ENCODE data around the gene ANKRD40CL. TPM values are rescaled to one million over a fixed set of nuclear protein-coding genes. Genes with fewer than 3 reads are reported as not detected.

Gene ANKRD40CL
- total and polyA plus RNA-seq, 9 donors: not detected

DNA sequence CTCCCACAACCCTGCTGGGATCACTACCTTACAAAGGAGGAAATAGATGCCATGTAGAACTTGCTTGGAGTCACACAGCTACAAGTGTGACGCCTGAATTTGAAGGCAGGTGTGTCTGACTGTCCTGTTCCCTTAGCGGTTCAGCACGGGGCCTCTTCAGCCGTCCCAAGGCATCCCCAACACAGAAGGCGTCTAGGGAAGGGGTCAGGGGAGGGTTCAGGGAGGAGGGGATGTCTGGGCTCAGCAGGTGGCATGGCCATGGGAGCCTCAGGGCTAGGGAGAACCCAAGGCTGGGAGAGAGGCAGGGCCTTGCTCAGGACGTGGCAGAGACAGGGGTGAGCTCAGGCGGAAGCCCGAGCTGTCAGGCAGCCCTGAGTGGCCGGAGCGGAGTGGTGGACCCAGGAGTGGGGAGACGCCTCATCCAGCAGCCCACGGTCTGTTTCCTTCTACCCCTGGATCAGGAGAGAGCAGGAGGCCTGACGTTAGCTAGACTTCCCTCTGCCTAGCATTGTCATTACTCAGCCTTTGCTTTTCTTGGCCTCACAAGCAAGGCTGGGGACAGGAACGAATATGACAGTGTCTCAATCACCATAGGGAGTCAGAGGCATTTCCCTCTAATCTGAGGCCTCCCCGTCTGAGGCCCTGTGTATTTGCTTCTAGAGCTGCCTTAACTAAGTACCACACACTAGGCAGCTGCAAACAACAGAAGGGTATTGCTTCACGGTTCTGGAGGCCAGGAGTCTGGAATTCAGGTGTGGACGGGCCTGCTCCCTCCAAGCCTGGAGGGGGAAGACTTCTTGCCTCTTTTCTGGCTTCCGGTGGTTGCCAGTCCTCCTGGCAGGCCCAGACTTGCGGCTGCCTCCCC lies 31.3 kb upstream of the ANKRD40CL start:
- intact Hi-C loops (cut with DNase I): no loop called here
- Histone ChIP-seq H3K27me3 (no peaks in the 10 kb centered on the region), H3K4me3 (no peak overlapping the region), H3K4me1 (ENCODE audit: insufficient read depth) (peaks cover 5% of the 10 kb centered on the region), H3K9me3 (no peaks in the 10 kb centered on the region), H3K27ac (peak overlapping the region in 1 of 2 donors; percentile 2), H3K36me3 (no peaks in the 10 kb centered on the region)
- no peak for DNase-seq
- 90 to 92% (median 92%) methylated on average over 19 of the region's 19 CpGs for WGBS, 3 donors
- TF ChIP-seq, protein P1, sequence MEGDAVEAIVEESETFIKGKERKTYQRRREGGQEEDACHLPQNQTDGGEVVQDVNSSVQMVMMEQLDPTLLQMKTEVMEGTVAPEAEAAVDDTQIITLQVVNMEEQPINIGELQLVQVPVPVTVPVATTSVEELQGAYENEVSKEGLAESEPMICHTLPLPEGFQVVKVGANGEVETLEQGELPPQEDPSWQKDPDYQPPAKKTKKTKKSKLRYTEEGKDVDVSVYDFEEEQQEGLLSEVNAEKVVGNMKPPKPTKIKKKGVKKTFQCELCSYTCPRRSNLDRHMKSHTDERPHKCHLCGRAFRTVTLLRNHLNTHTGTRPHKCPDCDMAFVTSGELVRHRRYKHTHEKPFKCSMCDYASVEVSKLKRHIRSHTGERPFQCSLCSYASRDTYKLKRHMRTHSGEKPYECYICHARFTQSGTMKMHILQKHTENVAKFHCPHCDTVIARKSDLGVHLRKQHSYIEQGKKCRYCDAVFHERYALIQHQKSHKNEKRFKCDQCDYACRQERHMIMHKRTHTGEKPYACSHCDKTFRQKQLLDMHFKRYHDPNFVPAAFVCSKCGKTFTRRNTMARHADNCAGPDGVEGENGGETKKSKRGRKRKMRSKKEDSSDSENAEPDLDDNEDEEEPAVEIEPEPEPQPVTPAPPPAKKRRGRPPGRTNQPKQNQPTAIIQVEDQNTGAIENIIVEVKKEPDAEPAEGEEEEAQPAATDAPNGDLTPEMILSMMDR (IDR thresholded peaks at IDR 0.05): no peak
- TF ChIP-seq EP300 (IDR thresholded peaks at IDR 0.05) (no peak), POLR2A (IDR thresholded peaks at IDR 0.05) (no peak)

GRCh38 chr17:50797135-50797810 lies 30.0 kb upstream of the ANKRD40CL start:
- TF ChIP-seq, protein P1 (IDR thresholded peaks at IDR 0.05): no peak
- intact Hi-C loops (cut with DNase I): no loop called here
- Histone ChIP-seq H3K27me3 (no peaks in the 10 kb centered on the region), H3K4me3 (no peak overlapping the region), H3K4me1 (ENCODE audit: insufficient read depth) (peaks cover 5% of the 10 kb centered on the region), H3K36me3 (no peaks in the 10 kb centered on the region), H3K27ac (peak overlapping the region in 1 of 2 donors; percentile 52), H3K9me3 (no peaks in the 10 kb centered on the region)
- WGBS, 3 donors: 18 to 30% (median 23%) methylated on average over 11 of the region's 11 CpGs
- peak in 2 of 5 donors; percentile 35 to 72 for DNase-seq

GRCh38 chr17:50794361-50794760 lies 27.0 kb upstream of the ANKRD40CL start:
- Histone ChIP-seq H3K27ac (no peak overlapping the region), H3K27me3 (no peaks in the 10 kb centered on the region), H3K4me3 (no peak overlapping the region), H3K4me1 (ENCODE audit: insufficient read depth) (peaks cover 5% of the 10 kb centered on the region), H3K9me3 (no peaks in the 10 kb centered on the region), H3K36me3 (no peaks in the 10 kb centered on the region)
- TF ChIP-seq, protein P1 (IDR thresholded peaks at IDR 0.05): no peak
- TF ChIP-seq POLR2A (IDR thresholded peaks at IDR 0.05) (no peak), EP300 (IDR thresholded peaks at IDR 0.05) (no peak)
- 86 to 93% (median 92%) methylated on average over 6 of the region's 6 CpGs for WGBS, 3 donors
- no peak for DNase-seq
- intact Hi-C loops (cut with DNase I): no loop called here

- DNase-seq: no peak
- 92 to 98% (median 96%) methylated on average over 8 of the region's 8 CpGs for WGBS, 3 donors
- Histone ChIP-seq H3K9me3 (no peaks in the 10 kb centered on the region), H3K36me3 (no peaks in the 10 kb centered on the region), H3K4me1 (ENCODE audit: insufficient read depth) (peaks cover 5% of the 10 kb centered on the region), H3K27ac (no peak overlapping the region), H3K27me3 (no peaks in the 10 kb centered on the region), H3K4me3 (no peak overlapping the region)
- no peak for TF ChIP-seq POLR2A (IDR thresholded peaks at IDR 0.05)
- TF ChIP-seq EP300 (IDR thresholded peaks at IDR 0.05): no peak
- TF ChIP-seq, protein P1 (IDR thresholded peaks at IDR 0.05): no peak
- intact Hi-C loops (cut with DNase I): no loop called here
Observed at GRCh38 chr17:50793007-50793406, 25.7 kb upstream of the ANKRD40CL start.

Data from ovary (tissue), 9 donors.